ENCODE results near the gene CCDC40. TPM values are rescaled to one million over a fixed set of nuclear protein-coding genes. Genes with fewer than 3 reads are reported as not detected.

CCDC40 gene
- total and polyA plus RNA-seq, 2 of the 13 experiments (the other 11 are each of a cell fraction or from before 2014, with no cell fraction given), result 4.1 to 5.5 TPM

- Histone ChIP-seq H3K9me3 (ENCODE audit: low read length) (no peaks in the 10 kb centered on the region; the same call in 1 of the 2 replicates), H3K9ac (ENCODE audit: insufficient read depth, low read depth, low read length) (no peak overlapping the region), H3K36me3 (replicated peaks in 1 of 2; ENCODE audit: control insufficient read depth in 1 of 2, insufficient read depth in 2 of 2, low read length in 2 of 2) (peaks cover 0 to 18% of the 10 kb centered on the region in 2 experiments; a peak in 1 of 5 replicates), H3K4me2 (ENCODE audit: low read depth, low read length) (no peak overlapping the region), H3K4me3 (replicated peaks in 1 of 3; ENCODE audit: insufficient read depth in 1 of 3, low read depth in 2 of 3, low read length in 3 of 3) (no peak overlapping the region), H3K27me3 (ENCODE audit: control insufficient read depth in 1 of 2, insufficient read depth in 2 of 2, low read length in 2 of 2) (no peaks in the 10 kb centered on the region), H3K79me2 (ENCODE audit: insufficient read depth, low read length) (no peaks in the 10 kb centered on the region), H3K27ac (ENCODE audit: extremely low read length, insufficient read depth, low read length) (no peak overlapping the region), H4K20me1 (ENCODE audit: insufficient read depth, low read length) (no peaks in the 10 kb centered on the region), H3K4me1 (ENCODE audit: insufficient read depth, low read length) (peaks cover 8% of the 10 kb centered on the region), H2AFZ (ENCODE audit: low read length) (no peak overlapping the region)
- no TSS peak for BruUV-seq (replicated peaks)
- no peak for FAIRE-seq
- intact Hi-C loops (cut with micrococcal nuclease; ENCODE audit: unreplicated experiment) (no loop called here), in situ Hi-C loops (cut with HindIII; ENCODE audit: extremely low pct_ligation_motif_present, low pct_unique_long_range_greater_than_20kb) (no loop called here)
- no peak for DNase-seq (ENCODE audit: low spot score)
- no peak for ATAC-seq
- ChIA-PET POLR2A (interaction anchor here (1.3 kb wide), 1 partner anchor 13 kb away, joined by 4 read pairs; no protein-coding TSS in a partner anchor), CTCF (ENCODE audit: low intra/inter-chr PET ratio, low total read pairs) (no interaction called here)
- WGBS (ENCODE audit: low lambda C conversion rate), result 39% methylated on average over 4 of the region's 4 CpGs
- TF ChIP-seq CENPX (CRISPR knock-in tag; IDR thresholded peaks at IDR 0.05) (no peak), ZNF564 (CRISPR knock-in tag; IDR thresholded peaks at IDR 0.05) (no peak), CEBPG (CRISPR knock-in tag; IDR thresholded peaks at IDR 0.05) (peak; percentile 25; the same call in 1 of the 2 replicates), HMGXB3 (CRISPR knock-in tag; IDR thresholded peaks at IDR 0.05; ENCODE audit: borderline replicate concordance) (no peak), ZNF605 (CRISPR knock-in tag; IDR thresholded peaks at IDR 0.05) (no peak), ZNF143 (CRISPR knock-in tag; IDR thresholded peaks at IDR 0.05) (no peak), NONO (IDR thresholded peaks at IDR 0.05) (no peak), NONO (CRISPR knock-in tag; conservative IDR thresholded peaks at IDR 0.05) (no peak), SIX1 (CRISPR knock-in tag; IDR thresholded peaks at IDR 0.05; ENCODE audit: borderline replicate concordance) (no peak), FOXK1 (CRISPR knock-in tag; IDR thresholded peaks at IDR 0.05; ENCODE audit: borderline replicate concordance, low read depth) (peak; percentile 50; the same call in 1 of the 2 replicates), TFAP4 (IDR thresholded peaks at IDR 0.05; ENCODE audit: borderline replicate concordance, low read depth) (0 out of 2 replicates have a peak, but pooled peaks have one; percentile 16), NRL (CRISPR knock-in tag; IDR thresholded peaks at IDR 0.05; ENCODE audit: borderline replicate concordance) (no peak), TOPORS (CRISPR knock-in tag; IDR thresholded peaks at IDR 0.05) (no peak), PCBP2 (optimal IDR thresholded peaks at IDR 0.05; ENCODE audit: low read depth, low read length, poor library complexity, severe bottlenecking) (no peak), KAT2B (IDR thresholded peaks at IDR 0.05; ENCODE audit: borderline replicate concordance, low read depth, low read length) (peak; percentile 65; the same call in 1 of the 2 replicates), ONECUT2 (CRISPR knock-in tag; IDR thresholded peaks at IDR 0.05) (peak; percentile 93), CREB1 (IDR thresholded peaks at IDR 0.05) (no peak), CREB1 (CRISPR knock-in tag; IDR thresholded peaks at IDR 0.05) (0 out of 2 replicates have a peak, but pooled peaks have one; percentile 37), ZNF574 (CRISPR knock-in tag; IDR thresholded peaks at IDR 0.05) (no peak)
Observed at GRCh38 chr17:80045703-80046102, 9.3 kb downstream of the CCDC40 start.
